VCaP (cell line): ENCODE measurements around the gene PRODH.
"Not testable (repeated sequence)": the region's sequence is repeated elsewhere in the genome, so short reads cannot be mapped to it uniquely, and the experiment has no call there.

Experiments used
- H3K27ac ChIP-seq: fragments of 450-650 bp; 2 replicates; pipeline ENCODE4 v1.5.1; 2017
- CTCF ChIP-seq: fragments of 450-650 bp; conservative IDR thresholded peaks from 2 replicates; pipeline ENCODE4 v1.5.1; 2017; ENCODE audit warnings: mild to moderate bottlenecking, moderate library complexity

PRODH gene

GRCh38 chr22:18970948-18971315, 34.8 kb upstream of the PRODH start:
- TF ChIP-seq CTCF, result no peak
- peak overlapping the region; percentile 82 for H3K27ac ChIP-seq

DNA sequence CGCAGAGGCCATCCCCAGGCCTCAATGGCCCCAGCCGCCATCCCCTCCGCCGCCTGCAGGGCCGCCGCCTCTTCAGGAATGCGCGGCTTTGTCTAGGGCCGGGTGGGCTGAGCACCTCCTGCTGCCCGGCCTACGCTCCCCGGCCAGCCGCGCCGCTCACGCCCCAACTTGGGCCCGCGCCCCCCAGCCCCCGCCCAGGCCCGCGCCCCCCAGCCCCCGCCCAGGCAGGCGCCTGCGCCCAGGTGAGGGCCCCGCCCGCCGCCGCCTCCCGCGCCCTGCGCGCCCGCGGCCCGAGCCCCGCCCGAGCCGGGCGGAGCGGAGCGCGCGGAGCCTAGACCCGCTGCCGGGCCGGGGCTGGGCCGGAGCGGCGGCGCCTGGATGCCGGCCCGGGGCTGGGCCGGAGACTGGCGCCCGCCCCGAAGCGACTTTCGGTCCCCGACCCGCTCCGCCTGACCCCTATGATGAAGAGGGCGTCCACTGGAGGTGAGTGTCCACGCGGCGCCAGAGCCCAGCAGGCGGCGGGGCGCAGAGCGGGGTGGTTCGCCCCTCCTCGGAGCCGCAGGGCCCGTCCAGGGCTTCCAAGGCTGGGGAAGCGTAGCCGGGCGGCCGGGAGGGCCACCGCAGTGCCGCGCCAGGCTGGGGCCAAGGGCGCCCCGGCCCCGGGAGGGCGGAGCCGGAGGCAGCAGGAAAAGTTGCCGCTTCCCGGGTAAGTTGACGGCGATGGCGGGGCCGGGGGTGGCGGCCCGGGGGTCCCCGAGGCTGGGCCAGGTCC, 34.3 kb upstream of the PRODH start:
- peak; percentile 55 for TF ChIP-seq CTCF

GRCh38 chr22:18969158-18969942, 33.3 kb upstream of the PRODH start:
- H3K27ac ChIP-seq, result peak overlapping the region; percentile 82; the same call in 1 of the 2 replicates

More for the DNA sequence above, 34.3 kb upstream of the PRODH start:
- peak overlapping the region; percentile 82 for H3K27ac ChIP-seq

GRCh38 chr22:18968011-18968749, 32.1 kb upstream of the PRODH start:
- TF ChIP-seq CTCF, result no peak
- H3K27ac ChIP-seq, result no peak overlapping the region

DNA sequence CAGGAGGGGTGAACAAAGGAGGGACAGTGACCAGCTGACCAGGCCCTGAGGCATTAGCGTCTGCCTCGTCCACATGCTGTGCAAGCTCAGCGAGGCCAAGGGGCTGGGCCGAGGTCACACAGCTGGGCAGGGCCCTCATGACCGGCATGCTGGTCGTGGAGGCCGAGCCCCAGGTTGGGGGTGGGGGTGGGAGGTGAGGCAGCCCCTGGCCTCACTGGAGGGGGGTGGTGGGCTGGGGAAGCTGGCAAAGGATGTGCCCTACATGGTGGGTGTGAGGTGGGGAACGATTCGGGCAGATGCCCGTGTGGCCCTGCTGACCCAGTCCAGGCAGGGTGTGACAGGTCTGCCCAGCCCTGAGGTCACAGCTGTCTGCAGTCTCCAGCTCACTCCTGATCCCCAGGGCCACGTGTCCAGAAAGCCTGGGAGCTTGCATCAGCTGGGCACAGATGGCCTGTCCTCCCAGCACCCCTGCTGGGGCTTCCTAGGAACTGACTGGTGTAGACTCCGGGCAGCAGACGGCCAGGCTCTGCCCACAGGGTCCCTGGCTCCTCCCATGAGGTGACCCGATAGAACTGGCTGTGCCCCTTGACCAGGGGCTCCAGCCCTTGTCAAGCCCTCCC, 31.4 kb upstream of the PRODH start:
- H3K27ac ChIP-seq, result not testable (repeated sequence)

DNA sequence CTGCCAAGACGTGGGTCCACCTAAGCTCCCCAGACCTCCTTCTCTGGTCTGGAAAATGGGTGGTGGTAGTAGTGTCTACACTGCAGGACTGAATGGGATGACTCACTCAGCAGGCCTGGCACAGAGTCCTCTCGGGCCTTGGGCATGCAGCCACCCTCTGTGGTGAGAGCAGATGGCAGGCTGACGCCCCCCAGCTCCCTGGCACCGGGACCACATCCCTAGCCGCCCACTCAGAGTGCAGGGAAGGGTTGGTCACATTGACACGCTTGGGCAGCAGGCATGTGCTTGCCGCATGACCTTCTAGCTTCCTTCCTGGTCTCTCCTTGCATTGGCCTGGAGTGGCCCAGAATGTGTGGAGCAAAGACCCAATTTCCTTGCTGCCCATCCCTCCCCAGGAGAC, 30.7 kb upstream of the PRODH start:
- H3K27ac ChIP-seq, result no peak overlapping the region
- no peak for TF ChIP-seq CTCF

DNA sequence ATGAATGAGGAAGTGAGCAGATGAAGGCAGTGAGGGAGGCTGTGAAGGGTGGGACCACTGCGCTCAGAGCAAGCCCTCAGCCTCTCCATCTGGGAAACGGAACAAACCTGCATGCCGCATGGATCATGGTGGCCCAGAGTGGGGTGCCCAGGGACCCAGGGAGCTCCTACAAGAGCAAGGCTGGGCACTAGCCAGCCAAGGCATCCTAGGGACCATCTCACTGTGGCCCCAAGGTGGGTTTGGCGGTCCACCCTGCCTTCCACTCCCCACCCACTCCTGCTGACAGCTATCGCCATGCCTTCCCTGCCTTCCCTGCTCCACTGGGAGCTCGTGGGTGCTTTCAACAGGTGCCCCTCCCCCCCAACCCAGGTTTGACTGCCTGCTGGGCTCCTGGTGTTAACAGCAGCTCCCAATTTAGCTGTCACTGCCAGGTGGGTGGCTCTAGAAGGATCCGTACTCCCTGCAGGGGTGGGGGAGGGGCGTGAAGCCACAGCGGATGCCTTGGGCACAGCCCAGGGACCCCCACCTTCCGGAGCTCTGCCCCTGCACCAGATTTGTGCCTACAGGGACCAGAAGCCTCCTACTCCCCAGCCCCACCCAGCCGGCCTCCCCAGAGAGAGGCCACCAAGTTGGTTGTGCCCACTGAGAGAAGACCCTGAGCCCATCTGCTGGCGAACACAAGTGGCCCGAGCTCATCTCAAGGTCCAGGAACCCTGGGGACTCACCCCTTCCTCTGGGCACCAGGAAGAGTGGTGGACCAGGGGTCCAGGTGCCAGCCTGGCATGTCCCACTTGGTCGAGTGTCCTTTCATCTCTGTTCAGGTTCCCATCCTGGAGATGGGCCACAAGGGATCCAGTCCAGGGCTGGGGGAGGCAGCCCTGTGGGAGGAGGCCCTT, 29.7 kb upstream of the PRODH start:
- TF ChIP-seq CTCF, result no peak
- no peak overlapping the region for H3K27ac ChIP-seq

DNA sequence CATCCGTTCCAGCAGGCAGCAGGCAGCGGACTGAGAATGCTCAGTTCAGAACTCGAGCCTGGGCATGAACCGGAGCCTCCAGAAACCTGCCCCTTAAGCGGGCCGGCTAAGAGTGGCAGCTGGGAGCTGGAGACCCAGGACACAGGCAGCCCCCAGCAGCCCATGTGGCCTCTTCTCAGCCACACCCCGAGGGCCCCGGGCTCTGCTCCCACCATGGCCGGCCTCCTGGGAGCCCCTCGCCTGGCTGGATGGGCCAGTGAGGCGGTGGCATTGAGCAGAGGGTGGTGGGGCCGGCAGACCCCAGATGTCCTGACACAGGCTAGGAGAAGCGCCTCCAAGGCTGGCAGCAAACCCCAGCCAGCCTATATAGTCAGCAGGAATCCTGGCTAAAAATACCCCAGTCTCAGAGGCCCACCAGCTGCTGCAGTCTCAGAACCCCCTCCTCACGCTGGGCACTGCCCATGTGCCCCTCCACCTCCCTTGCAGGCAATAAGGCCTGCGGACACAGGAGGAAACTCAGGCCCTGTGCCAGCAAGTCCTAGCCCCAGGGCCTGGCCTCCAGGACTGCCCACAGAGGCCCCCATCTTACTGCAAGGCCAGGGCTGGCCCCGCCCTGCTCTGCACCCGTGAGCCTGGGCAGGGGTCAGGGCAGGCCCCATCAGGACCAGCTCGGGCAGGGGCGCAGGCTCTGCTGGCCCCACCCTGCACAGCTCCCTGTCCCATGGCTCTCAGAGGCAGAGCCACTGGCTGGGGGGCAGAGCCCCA, 28.6 kb upstream of the PRODH start:
- H3K27ac ChIP-seq, result not testable (repeated sequence)

GRCh38 chr22:18964051-18964450, 28.0 kb upstream of the PRODH start:
- H3K27ac ChIP-seq, result not testable (repeated sequence)
